ENCODE measurements around the gene KY. TPM values are rescaled to one million over a fixed set of nuclear protein-coding genes. Genes with fewer than 3 reads are reported as not detected.

KY gene
- total and polyA plus RNA-seq, 2 experiments from 2014 or later = not detected

GRCh38 chr3:134622806-134623365 lies 27.9 kb downstream of the KY start:
- 0 out of 2 replicates have a peak, but pooled peaks cover 3% of the 10 kb centered on the region for H3K9me2 ChIP-seq (ENCODE audit: insufficient read depth)
- H3F3A ChIP-seq (replicated peaks; ENCODE audit: low read depth) = no peaks in the 10 kb centered on the region
- H3K27me3 ChIP-seq (ENCODE audit: insufficient read depth) = no peaks in the 10 kb centered on the region
- no peaks in the 10 kb centered on the region for H3K36me3 ChIP-seq (ENCODE audit: insufficient read depth)
- no peaks in the 10 kb centered on the region for H4K20me1 ChIP-seq (replicated peaks; ENCODE audit: insufficient read depth)
- H3K27ac Mint-ChIP-seq = no peak overlapping the region
- no peak overlapping the region for H3K4me2 ChIP-seq
- H3K9me3 Mint-ChIP-seq = no peaks in the 10 kb centered on the region
- H3K4me3 ChIP-seq = no peak overlapping the region
- no peaks in the 10 kb centered on the region for H3K4me1 ChIP-seq (ENCODE audit: insufficient read depth)
- DNase-seq (ENCODE audit: low spot score) = no peak
- no peak for ATAC-seq
- no peak overlapping the region for H3K4me3 Mint-ChIP-seq
- H3K27ac ChIP-seq (ENCODE audit: low read depth) = no peak overlapping the region
- peaks cover 16% of the 10 kb centered on the region for H3K27me3 Mint-ChIP-seq (ENCODE audit: insufficient read depth, low read depth, poor library complexity)
- no peak overlapping the region for H2AFZ ChIP-seq
- H3K4me1 Mint-ChIP-seq = peaks cover 5% of the 10 kb centered on the region
- TF ChIP-seq CTCF (conservative IDR thresholded peaks at IDR 0.05; ENCODE audit: low read depth in 2 of 2) (no peak), POLR2AphosphoS5 (IDR thresholded peaks at IDR 0.05; ENCODE audit: low read depth) (no peak), ZNF331 (CRISPR knock-in tag; IDR thresholded peaks at IDR 0.05; ENCODE audit: low read depth) (no peak), ETS1 (IDR thresholded peaks at IDR 0.05) (no peak), STAT1 (IDR thresholded peaks at IDR 0.05; ENCODE audit: unreplicated experiment) (no peak), JUNB (IDR thresholded peaks at IDR 0.05; ENCODE audit: unreplicated experiment) (no peak), EZH2phosphoT487 (IDR thresholded peaks at IDR 0.05; ENCODE audit: unreplicated experiment) (no peak), ZNF462 (CRISPR knock-in tag; IDR thresholded peaks at IDR 0.05) (no peak), REST (IDR thresholded peaks at IDR 0.05; ENCODE audit: unreplicated experiment) (no peak), EZH2 (IDR thresholded peaks at IDR 0.05; ENCODE audit: low read depth, unreplicated experiment) (no peak), CREB1 (CRISPR knock-in tag; IDR thresholded peaks at IDR 0.05; ENCODE audit: low read depth) (no peak), NANOG (IDR thresholded peaks at IDR 0.05; ENCODE audit: borderline replicate concordance) (no peak), ZNF114 (CRISPR knock-in tag; IDR thresholded peaks at IDR 0.05) (no peak)
- H3K79me2 ChIP-seq (replicated peaks; ENCODE audit: insufficient read depth) = no peaks in the 10 kb centered on the region
- H3K36me3 Mint-ChIP-seq (ENCODE audit: low read depth) = no peaks in the 10 kb centered on the region

Data from GM23338 (cell line).